OCI-LY3 (cell line): ENCODE measurements around the gene PXYLP1.

Source experiments
- CTCF ChIP-seq: fragments of 200-600, 300-600 bp; sonication (generic); IDR thresholded peaks from 2 replicates; pipeline ENCODE4 v1.5.1; 2014; ENCODE audit warnings: antibody characterized with exemption, low read length, low read depth
- EZH2phosphoT487 ChIP-seq: fragments of 200-600 bp; shearing (Covaris generic); IDR thresholded peaks from 2 replicates; pipeline ENCODE4 v1.6.1; 2018; ENCODE audit warnings: antibody characterized with exemption, mixed run types, low read depth

DNA sequence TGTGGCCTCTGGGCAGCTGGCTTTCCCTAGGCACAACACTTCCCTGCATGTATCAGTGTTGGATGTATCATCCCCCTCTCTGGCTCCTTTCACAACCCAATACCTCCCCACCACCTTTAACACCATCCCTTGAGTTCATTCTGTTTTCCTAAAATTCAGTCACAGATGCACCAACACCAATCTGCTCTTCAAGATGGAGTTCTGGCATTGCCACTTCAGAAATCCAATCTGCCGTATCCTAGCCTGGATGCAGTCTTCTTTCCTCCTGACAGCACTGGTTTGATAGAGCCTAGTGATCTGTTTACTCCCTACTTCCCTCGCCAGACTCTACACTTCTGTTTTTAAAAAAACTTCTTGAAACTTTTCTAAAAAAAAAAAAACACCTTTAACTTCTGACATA lies 21.7 kb downstream of the PXYLP1 start:
- TF ChIP-seq CTCF (no peak), EZH2phosphoT487 (no peak)
